HK-2 (cell line): Measurements from ENCODE around the gene ATPAF1.

ENCODE experiments used
- DNase-seq: peaks from one replicate; pipeline ENCODE4 v3.0.0-alpha.2; 2018; ENCODE audit not compliant: unreplicated experiment

The ATPAF1 gene

DNA sequence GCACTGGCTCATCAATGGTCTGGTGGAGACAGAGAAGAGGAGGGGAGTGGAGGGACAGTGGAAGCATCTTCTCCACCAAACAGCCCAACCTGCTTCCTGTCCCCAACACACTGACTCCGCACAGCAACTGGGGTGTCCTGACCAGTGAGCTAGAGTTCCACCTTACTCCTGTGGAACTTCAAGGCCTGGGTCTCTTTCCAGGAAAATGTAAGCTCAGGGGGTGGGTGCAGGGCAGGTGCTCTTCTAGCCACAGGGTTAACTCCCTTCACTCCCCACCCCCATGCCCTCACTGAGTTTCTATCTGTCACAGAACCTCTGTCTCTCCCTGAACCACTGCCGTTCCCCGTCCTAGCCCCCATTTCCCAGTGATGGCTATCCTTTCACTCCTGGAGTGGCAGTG lies 52.4 kb downstream of the ATPAF1 start:
- DNase-seq: no peak

DNA sequence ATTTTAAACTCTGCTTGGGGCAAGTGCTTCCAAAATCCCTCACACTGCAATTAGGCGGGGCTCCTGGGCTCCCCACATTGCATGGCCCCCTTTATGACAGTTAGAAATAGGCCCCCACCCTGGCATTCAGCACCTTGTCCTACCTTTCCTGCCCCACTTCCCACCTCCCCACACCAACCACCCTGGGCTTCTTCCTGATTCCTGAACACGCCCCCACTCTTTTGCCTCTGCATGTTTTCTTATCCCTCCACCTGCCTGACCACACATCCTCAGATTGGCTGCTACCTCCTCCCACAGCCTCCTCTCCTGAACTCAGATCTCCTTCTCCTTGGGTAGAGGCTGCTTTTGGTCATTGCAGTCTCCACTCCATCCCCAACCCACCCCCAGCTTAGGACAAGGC lies 53.1 kb downstream of the ATPAF1 start:
- DNase-seq: no peak

DNA sequence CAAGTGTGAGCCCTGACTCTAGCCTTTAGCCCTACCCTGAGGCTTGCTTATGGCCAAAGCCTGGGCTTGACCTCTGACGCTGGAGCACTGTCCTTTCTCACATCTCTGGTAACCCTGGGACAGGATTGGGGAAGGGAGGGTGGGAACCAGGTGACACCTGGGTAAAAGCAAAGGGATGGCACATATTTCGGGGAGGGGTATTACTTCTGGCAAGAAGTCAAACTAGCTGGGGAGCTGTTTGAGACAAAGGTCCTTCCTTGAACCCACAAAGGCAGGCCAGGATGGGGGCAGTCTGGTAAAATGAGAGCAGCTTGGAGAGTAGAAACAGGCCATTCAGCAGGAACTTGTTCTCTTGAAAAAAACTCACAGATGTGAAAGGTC lies 53.6 kb downstream of the ATPAF1 start:
- DNase-seq: no peak

DNA sequence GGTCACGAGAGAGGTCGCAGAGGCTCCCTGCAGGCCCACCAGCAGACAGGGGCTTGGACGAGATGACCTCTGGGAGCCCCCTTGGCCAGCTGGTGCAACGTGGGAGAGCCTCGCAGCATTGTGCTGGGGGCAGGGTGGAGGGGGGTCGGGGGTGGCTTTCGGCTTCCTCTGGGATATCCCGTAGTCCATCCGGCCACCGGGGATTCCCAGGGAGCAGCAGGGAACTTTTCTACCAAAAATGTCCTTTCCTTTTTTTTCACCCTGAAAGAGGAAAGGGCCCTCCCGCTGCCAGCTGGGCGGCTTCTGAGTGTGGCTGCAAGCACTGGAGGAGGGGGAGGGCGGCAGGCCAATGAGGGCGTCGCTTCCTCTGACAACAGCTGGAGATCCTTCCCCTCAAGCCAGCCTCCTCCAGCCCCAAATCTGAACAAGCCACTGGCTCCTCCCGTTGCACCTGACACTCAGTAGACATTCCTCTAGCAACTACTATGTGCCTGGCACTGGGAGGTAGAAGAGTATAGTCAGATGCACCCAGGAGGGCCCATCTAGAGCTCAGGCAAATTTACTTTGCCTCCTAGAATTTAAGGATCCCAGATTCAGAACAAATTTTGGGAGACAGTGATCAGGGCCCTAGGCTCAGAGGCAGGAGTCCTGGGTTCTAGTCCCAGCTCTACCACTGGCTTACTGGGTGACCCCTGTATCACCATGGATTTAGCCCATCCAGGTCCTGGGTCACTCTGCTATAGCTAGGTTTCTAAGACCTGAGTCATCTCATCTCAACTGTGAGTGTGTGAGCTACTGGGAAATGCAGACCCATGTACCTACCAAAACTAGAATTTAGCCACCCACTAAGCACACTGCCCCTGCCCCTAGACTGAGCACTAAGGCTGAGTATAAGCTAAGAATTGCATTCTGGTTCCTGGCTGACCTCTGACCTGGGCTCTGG lies 54.2 kb downstream of the ATPAF1 start:
- DNase-seq: no peak

DNA sequence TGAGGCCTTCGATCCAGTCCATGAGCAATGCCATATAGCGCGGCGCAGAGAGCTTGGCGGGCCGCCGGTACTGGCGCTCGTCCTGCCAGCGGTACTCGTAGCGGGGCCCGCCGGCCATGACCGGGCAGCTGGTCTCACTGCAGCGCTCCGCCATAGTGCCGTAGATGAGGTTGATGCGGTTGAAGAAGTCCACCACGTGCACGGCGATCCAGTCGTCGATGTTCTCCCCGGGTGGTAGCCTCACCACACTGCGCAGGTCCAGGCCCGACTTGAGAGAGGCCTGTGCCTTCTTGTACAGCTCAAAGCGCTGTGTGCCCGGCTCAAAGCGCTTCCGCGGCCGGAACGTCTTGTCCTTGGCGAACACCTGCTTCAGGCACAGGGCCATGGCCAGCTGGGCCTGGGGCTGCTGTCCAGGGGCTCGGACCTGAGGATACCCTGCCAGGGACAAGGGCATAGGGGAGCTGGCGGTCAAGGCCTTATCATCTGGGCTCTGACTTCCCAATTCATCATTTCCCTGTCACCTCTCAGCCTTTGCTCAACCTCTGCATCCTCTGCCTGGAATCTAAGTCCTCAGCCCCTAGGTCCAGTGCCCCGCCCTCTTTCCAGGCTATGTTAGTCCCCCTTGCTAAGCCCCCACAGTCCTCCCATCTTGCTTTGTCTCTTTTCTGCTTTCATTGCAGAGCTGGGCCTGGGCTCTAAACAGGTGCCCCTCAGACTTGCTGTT lies 55.1 kb downstream of the ATPAF1 start:
- DNase-seq: no peak

DNA sequence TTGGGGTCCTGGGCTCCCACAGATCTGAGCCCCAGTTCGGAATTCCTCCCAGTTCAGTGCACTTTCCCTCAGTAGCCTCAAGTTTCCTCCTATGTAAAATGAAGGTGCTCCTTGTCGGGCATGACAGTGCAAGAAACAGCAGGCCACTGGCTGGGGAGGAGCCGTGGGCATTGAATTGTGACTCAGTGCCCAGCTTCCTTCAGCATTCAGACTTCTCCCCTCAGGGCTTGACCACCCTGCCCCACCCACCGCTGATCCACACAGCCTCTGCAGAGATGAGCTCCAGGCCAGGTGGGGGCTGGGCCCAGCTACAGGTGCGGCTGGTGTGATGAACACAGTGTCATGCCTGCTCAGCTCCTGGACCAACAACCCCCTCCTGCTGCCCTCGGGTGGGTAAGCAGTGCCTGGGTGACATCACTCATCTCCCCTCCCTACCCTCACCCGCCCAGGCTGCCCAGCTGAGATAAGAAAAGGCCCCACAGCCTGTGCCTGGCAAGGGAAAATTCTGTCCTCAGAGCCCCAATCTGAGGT lies 56.4 kb downstream of the ATPAF1 start:
- peak; percentile 65 for DNase-seq

DNA sequence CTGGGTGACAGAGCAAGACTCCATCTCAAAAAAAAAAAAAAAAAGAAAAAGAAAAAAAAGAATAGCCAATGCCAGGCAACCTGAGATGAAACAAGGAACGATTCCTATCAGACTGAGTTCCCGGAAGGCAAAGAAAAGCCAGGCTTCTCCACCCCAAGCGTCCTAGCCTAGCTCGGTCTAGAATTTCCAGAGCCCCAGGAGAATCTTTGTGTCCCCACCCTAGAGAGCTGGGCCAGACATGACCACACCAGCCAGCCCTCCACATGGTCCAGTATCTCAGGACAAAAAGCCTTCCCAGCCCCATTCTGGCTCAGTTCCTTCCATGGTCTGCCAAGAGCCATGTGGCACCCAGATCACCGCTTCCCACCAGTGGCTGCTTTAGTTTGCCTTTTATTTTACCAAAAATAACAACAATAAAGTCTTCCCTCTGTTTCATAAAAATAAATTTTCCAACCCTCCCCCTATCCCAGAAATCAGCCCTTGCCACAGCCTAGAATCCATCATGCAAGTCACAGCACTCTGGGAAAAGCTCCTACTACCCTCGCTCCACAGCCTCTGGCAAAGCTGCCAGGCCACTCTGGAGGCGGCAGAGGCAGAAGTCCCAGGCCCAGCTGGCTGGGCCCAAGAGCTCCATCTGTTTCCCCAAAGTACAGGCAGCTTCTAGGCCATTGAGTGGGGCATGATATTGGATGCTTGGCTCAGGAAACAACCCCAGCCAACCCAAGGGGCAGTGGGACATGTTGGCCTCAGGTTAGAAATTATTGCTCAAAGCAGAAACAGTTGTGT lies 60.6 kb downstream of the ATPAF1 start:
- no peak for DNase-seq

DNA sequence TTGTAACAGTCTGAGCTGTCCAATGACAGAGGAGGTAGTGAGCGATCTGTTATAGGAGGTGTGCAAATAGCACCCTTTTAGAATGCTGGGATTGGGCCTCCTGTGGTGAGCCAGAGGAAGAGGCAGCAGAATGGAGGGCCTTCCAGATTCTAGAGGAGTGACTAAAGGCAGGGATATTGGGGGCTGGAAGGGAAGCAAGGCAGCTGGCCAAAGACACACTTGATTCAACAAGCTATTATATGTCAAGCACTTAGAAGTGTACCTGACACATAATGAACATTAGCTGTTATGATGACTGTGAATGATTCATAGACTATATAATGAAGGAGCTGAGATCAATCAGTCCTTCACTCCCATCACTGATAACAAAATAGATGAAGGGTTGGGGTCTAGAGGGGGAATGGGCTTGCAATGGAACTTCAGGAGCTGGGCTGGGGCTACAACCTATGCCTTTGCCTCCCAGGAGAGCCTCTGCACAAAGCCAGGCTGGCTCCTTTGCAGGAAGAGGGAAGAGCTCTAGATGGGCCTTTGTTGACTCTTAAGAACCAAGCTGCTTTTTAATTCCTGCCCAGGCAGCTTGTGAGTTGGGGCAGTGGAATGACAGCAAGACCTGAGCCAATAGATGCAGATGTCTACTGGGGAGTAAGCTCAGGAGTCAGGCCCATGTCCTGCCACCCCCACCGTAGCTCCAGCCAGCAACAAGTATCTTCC lies 61.8 kb downstream of the ATPAF1 start:
- DNase-seq: peak; percentile 14

DNA sequence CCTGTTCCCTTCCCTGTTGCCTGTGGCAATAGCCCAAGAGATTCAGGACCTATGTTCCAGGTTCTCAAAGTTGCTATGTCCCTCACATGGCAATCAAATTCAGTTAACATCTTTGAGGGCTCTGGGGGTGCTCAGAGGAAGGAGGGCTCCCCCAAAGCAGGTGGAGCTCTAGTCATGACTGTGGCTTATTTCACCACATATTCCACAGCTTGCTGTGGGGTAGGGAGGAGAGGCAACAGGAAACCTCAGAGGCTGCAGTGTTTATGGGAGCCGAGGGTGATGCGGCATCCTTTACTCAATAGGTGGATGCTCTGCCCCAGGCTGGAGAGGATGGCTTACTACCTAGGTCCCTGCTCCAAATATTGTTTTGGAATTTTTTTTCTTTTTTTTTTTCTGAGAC lies 62.9 kb downstream of the ATPAF1 start:
- DNase-seq: no peak

DNA sequence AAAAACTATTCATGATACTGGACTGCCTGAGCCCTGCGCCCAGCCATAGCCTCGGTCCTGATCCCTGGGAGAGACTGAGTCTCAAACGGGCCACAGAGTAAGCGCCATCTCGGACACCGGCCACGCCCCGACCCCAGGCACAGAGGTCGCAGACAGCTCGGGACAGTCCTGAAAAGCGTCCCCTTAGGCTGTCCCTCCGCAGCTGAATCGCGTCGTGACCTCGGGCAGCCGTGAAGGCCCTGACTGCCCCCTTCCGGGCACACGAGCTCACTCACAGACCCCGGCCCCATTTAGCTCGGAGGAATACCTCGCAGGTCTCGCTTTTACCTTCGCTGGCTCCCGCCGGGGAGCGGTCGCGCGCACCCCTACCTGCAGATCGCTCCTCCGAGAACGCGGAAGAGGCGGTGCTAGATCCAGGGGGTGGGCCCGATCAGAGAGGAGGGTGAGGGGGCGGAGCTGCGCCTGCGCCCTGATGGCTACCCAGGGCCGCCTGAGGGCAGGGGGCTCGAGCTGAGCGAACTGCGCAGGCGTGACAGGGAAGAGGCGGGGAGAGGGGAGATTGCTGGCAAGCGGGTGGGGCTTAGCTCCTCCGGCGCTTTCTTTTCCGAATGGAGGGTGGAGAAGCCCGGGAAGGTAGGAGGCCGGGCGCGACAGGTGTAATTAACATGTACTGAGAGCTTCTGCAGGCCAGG lies 64.2 kb downstream of the ATPAF1 start, which contains the start of gene MKNK1:
TSS of gene MKNK1 (minus strand) at position 411 of the 692 bp plus-strand sequence. CDS start 20,941 bp downstream, outside the sequence.
- DNase-seq: peak; percentile 96

DNA sequence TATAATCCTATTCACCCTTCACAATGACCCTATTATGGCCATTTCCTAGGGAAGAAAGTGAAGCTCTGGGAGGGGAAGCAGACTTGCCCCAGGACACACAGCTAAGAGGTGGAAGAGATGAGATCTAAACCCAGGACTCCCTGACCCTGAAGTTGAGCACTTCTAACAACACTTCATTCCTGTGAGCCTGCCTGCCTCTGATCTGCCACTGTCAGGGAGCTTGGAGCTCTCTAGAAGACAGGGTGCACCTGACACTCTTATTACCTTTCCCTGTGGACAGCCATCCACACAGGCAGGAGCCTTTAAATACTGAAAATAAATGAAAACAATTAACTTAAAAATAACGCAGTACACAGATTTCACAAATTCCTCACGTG lies 64.7 kb downstream of the ATPAF1 start:
- no peak for DNase-seq

DNA sequence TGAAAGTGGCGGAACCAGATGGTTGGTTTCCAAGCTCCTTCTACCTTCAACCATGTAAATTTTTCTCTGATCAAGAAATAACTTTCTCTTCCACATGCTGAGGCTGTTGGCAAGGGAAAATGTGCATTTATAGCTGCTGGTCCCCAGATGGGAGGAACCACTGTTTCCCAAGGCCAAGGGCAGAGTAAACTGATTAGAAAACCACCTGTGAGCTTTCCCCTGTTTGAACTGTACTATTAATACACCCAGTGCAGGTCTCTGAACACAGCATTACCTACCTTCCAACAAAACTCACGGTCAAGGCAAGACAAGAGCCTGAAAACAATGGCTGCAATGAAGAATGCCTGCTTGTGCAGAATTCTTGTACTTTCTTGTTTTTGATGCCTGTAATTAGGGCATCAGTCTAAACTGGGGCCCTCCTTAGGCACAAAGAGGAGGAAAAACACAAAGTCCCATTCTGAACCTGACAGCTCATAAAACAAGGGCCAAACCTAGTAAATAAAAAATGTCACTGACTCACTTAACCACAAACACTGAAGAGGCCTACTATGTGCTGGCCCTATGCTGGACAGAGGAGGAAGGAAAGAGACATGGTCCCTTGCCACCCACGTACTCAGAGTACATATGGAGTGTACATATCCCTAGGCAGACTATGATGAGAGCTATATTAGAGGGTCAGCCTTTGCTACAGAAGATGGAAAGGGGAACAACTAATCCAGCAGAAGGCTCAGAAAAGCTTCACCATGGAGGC lies 66.7 kb downstream of the ATPAF1 start:
- no peak for DNase-seq

DNA sequence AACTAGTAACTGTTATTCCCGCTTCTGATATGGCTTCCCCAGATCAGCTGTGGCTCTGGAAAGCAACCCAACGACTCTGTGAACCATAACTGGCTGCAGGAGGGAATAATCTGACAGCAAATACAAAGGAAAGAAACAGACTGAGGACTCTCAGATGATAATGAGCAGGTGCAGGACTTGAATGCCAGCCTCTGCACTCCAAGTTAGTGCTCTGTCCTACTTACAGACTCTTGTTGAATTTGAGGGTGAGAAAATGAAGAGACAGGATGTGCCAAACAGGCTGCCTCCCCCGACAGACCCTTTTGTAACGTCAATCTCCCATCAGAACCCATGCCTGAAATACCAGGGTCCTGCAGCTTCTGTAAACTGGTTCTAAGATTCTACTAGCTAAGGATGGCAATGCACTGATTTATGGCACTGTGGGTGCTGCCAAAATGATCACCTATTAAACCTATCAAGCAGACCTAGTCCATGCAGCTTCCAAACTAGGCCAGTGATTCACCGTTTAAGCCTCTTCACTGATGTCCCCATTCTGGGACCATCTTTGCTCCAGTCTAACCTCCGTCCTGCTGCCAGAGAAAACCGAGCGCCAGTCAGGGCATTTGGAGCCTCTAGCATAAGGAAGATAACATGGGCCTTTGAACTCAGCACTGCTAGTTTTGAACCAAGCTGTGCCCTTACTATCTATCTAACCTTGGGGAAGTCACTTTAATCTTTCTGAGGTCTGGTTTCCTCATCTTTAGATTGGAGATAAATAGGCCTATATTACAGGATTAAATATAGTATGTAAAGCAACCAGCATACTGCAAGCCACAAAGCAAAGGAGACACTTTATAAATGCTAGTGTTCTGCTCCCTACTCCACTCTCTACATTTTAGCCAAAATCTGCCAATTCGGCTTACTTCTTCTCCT lies 68.8 kb downstream of the ATPAF1 start:
- DNase-seq: no peak

DNA sequence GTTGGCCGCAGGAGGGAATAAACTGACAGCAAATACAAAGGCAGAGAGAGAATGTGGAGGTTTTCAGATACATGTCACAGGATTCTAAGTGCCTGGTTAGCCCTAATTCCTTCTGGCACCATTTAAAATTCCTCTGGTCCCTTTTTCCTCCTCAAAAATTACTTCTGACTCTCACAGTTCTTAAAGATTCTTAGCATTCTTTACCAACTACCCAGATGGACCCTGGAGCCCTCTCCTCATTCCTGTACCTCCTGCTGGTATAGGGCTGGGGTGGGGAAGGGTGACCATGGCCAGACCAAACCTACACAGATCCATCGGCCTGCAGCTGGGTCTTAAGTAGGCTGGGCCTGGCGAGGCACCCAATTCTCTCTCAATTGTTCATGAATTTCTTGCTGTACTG lies 71.3 kb downstream of the ATPAF1 start:
- no peak for DNase-seq

DNA sequence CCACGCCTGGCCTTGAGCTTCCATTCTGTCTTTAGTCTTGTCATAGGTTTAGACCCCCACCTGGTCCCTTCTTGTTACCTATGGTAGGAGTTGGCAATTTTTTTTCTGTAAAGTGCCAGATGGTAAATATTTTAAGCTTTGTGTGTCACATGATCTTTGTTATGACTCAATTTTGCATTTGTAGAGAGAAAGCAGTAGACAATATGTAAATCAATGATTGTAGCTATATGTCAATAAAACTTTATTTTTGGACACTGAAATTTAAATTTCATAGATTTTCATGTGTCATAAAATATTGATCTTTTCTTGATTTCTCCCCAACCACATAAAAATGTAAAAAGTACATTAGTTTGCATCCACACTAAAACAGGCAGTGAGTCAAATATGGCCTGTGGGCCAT lies 72.1 kb downstream of the ATPAF1 start:
- DNase-seq: no peak

DNA sequence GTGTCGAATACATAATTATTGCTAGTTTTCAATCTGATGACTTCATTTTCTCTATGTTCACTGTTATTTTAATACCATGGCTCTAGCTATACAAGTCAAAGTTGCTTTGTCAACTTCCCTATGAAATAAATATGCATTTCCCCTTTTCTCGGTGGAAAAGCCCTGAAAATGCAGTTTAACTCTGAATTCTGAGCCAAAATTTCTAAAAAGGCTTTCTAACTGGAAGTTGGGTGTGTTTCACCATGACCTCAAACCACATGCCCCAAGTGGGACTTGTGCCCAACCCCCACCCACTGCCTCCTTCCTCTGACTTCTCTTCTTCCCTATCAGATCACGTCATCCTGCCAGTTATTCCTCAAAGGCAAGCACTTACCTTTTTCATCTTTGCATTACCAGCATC lies 73.0 kb downstream of the ATPAF1 start:
- DNase-seq: no peak

DNA sequence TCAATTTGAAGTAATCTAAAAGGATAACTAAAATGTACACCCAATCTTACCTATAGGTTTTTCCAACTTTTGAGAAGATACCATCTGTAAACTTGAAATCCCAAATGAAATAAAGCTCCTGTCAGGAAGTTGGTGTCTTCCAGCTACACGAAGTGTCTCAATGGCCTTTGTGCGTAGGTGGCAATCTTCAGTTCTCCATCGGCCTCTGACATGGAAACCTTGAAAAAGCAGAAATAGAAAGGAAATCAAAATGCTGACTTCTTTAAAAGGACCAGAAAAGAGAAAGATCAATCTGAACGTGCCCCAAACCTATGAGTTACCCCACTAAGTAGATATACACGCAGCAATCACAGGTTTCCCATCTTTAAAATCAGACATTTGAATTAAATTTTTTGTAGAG lies 74.1 kb downstream of the ATPAF1 start:
- no peak for DNase-seq

DNA sequence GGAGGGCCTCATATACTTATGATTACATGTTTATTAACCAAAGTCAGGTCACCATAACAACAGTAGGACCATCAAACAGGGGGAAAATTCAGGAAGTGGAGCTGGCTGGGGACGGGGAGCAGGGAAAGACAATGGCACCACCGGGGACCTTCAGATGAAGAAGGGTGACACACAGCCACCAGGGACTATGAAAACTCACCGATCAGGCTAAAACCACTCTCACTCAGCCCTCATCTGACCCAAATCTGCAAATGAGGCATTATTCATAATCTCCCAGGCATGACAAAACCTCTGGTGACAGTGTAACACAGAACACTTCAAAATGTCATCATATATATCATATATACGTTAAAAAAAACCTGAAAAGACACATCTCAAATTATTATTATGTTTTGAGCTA lies 75.3 kb downstream of the ATPAF1 start:
- no peak for DNase-seq

DNA sequence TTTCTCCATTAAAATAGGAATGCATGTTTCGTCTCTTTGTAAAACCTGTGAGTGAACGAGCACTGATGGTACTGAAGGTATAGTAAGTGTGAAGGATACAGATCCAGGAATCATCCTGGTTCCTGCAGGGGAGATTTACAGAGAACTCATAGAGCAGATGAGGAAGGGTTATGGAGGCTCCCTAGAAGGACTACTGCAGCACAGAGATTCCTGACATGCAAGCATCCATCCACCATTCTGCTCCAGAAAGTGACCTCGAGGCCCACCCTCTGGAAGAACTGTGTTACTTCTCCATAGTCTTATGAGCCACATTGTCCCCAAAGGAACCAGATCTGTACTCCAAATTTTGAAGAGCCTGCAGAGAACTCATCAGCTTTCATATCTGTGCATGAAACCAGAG lies 78.6 kb downstream of the ATPAF1 start:
- no peak for DNase-seq
